GM23248 (cell line): Measurements from ENCODE around the gene UXT. TPM values are rescaled to one million over a fixed set of nuclear protein-coding genes. Genes with fewer than 3 reads are reported as not detected.

Experiments
- DNase-seq: peaks from one replicate; pipeline ENCODE4 v3.0.0-alpha.2; 2015
- H2AFZ ChIP-seq: fragments of 200-600 bp; sonication (generic); 2 replicates; pipeline ENCODE4 v1.6.1; 2016; ENCODE audit warnings: antibody characterized with exemption
- H3F3A ChIP-seq: fragments of 200-600 bp; sonication (generic); 2 replicates; pipeline ENCODE4 v1.6.1; 2016; ENCODE audit warnings: mild to moderate bottlenecking, antibody characterized with exemption, mixed run types; ENCODE audit not compliant: insufficient read depth
- H3K27ac ChIP-seq: fragments of 200-600 bp; sonication (generic); 2 replicates; pipeline ENCODE4 v1.5.1; 2016; ENCODE audit warnings: mild to moderate bottlenecking
- H3K27me3 ChIP-seq: fragments of 200-600 bp; sonication (generic); replicated peaks from 2 replicates; pipeline ENCODE4 v1.6.1; 2016; ENCODE audit warnings: mild to moderate bottlenecking; ENCODE audit not compliant: insufficient read depth
- H3K36me3 ChIP-seq: fragments of 200-600 bp; sonication (generic); 2 replicates; pipeline ENCODE4 v1.6.1; 2016; ENCODE audit warnings: low read depth, mild to moderate bottlenecking
- H3K4me1 ChIP-seq: fragments of 200-600 bp; sonication (generic); 2 replicates; pipeline ENCODE4 v1.6.1; 2016; ENCODE audit warnings: mild to moderate bottlenecking; ENCODE audit not compliant: insufficient read depth
- H3K4me2 ChIP-seq: fragments of 200-600 bp; sonication (generic); one replicate; pipeline ENCODE4 v1.6.1; 2016; ENCODE audit warnings: mild to moderate bottlenecking; ENCODE audit not compliant: unreplicated experiment
- H3K4me3 ChIP-seq: fragments of 200-600 bp; sonication (generic); 2 replicates; pipeline ENCODE4 v1.5.1; 2016; ENCODE audit warnings: mild to moderate bottlenecking
- H3K79me2 ChIP-seq: fragments of 200-600 bp; sonication (generic); 2 replicates; pipeline ENCODE4 v1.6.1; 2016; ENCODE audit warnings: mild to moderate bottlenecking; ENCODE audit not compliant: insufficient read depth
- H3K9ac ChIP-seq: fragments of 200-600 bp; sonication (generic); 2 replicates; pipeline ENCODE4 v1.6.1; 2016; ENCODE audit warnings: mild to moderate bottlenecking
- H3K9me2 ChIP-seq: fragments of 200-600 bp; sonication (generic); 2 replicates; pipeline ENCODE4 v1.6.1; 2016; ENCODE audit warnings: mixed run types, mild to moderate bottlenecking, moderate library complexity; ENCODE audit not compliant: insufficient read depth
- H3K9me3 ChIP-seq: fragments of 200-600 bp; sonication (generic); one replicate; pipeline ENCODE4 v1.6.1; 2017; ENCODE audit warnings: low read depth
- H4K20me1 ChIP-seq: fragments of 200-600 bp; sonication (generic); 2 replicates; pipeline ENCODE4 v1.6.0; 2016; ENCODE audit not compliant: insufficient read depth
- EZH2 ChIP-seq: fragments of 200-600 bp; sonication (generic); IDR thresholded peaks from 2 replicates; pipeline ENCODE4 v1.6.1; 2018; ENCODE audit warnings: antibody characterized with exemption, mild to moderate bottlenecking; ENCODE audit not compliant: insufficient read depth, poor library complexity, severe bottlenecking
- EZH2phosphoT487 ChIP-seq: fragments of 200-600 bp; sonication (generic); IDR thresholded peaks from 2 replicates; pipeline ENCODE4 v1.6.1; 2018; ENCODE audit warnings: antibody characterized with exemption, moderate library complexity, mild to moderate bottlenecking, low read depth; ENCODE audit not compliant: insufficient read depth
- WGBS, 2 experiments: methylation state at CpG; one replicate each; pipeline ENCODE4 v1.1.6; 2015 to 2017; ENCODE audit warnings: low lambda C conversion rate in 2 of 2, low coverage in 1 of 2; ENCODE audit errors: missing lambda C conversion rate in 2 of 2; 5-methylcytosine and 5-hydroxymethylcytosine counted together
- in situ Hi-C: fragments of 300-500 bp; cut with MboI; formaldehyde crosslinking; loops from 2 replicates; pipeline ENCODE4 v1.15.0; 2020
- polyA plus RNA-seq: library from polyadenylated mRNA; unstranded; fragments of >200 nt; fragmentation: Nextera tagmentation; extraction: Ambion mirVana; gene quantifications from 2 replicates; pipeline ENCODE4 v1.2.1, GENCODE V29; 2016
- total RNA-seq: library from RNA; depleted of rRNA; stranded (reverse); fragments of >200 nt; shearing (Covaris generic); gene quantifications from 2 replicates; pipeline ENCODE4 v1.2.3, GENCODE V29; 2014

The UXT gene
- total and polyA plus RNA-seq, 2 experiments from 2014 or later, result 130 to 158 TPM

DNA sequence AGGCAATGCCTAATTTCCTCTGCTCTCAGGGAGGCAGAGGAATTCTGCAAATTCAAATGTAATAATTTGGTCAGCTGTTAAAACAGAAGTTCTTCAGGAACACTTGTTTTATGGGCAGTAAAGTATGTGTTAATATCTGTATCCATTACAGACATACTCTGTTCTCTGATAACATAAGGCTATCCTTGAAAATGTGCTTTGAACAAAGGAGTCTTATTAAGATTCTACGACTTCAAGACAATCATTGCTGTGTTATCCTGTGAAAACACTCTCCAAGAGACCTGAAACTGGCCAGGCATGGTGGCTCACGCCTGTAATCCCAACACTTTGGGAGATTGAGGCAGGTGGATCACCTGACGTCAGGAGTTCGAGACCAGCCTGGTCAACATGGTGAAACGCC lies 27.3 kb downstream of the UXT start:
- H3K27me3 ChIP-seq, result no peaks in the 10 kb centered on the region
- H3K9ac ChIP-seq, result no peak overlapping the region
- in situ Hi-C loops, result no loop called here
- no peak overlapping the region for H3K4me2 ChIP-seq
- 75 to 76% methylated on average over 5 of the region's 5 CpGs for WGBS, 2 experiments
- no peaks in the 10 kb centered on the region; the same call in 1 of the 2 replicates for H3K36me3 ChIP-seq
- H3K9me2 ChIP-seq, result no peaks in the 10 kb centered on the region
- H4K20me1 ChIP-seq, result no peaks in the 10 kb centered on the region
- H3K4me3 ChIP-seq, result no peak overlapping the region
- no peak overlapping the region for H2AFZ ChIP-seq
- no peaks in the 10 kb centered on the region for H3K4me1 ChIP-seq
- H3K9me3 ChIP-seq, result no peaks in the 10 kb centered on the region
- H3K27ac ChIP-seq, result no peak overlapping the region
- TF ChIP-seq EZH2phosphoT487 (no peak), EZH2 (no peak)
- H3F3A ChIP-seq, result 0 out of 2 replicates have a peak, but pooled peaks cover 4% of the 10 kb centered on the region
- H3K79me2 ChIP-seq, result no peaks in the 10 kb centered on the region
- no peak for DNase-seq

DNA sequence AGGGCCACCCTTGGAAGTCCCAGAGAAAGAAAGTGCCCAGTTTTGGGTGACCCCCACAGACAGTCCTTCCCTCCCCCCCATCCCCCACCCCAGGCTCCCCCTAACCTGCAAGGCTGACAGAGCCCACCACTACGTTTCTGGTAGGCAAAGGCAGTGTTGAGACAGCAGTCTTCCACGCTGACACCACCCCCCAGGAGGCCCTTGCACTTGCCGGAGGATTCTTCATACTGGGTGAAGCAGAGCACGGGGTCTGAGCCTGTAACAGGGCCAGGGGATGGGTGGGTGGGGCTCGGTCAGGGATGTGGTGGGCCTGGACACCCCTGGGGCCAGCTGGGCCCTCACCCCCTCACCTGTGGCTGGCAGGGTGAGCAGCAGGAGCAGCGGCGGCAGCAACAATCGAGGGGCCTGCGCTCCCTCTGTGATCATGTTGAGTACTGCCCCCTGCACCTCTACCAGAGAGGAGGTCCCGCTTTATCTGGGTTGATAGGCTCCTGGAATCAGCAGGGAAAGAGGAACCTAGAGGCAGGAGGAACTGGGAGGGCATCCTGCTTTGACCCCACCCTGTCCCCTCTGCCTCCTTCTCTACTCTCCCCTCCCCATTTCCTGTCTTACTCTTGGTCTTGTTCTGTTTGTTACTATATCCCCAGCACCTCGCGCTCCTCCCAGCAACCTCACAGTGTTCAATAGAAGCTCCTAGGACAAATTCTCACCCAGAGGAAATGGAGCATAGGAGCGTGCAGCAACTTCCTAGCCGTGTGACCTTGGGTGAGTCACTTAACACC lies 29.4 kb downstream of the UXT start, which contains the start of gene CFP:
Gene CFP, minus strand, starts transcription at position 512 of the 782 bp plus-strand sequence. Its CDS starts 86 bp downstream, at position 426.
- WGBS, 2 experiments, result 35 to 71% methylated on average over 7 to 12 of the region's 14 CpGs
- no peak within 1 kb of the TSS for H3K4me3 ChIP-seq
- no peaks in the 10 kb centered on the region for H4K20me1 ChIP-seq
- in situ Hi-C loops, result no loop called here
- no peaks in the 10 kb centered on the region for H3K79me2 ChIP-seq
- no peak within 1 kb of the TSS for H3K4me2 ChIP-seq
- H3K27me3 ChIP-seq, result no peaks in the 10 kb centered on the region
- H3K27ac ChIP-seq, result no peak within 1 kb of the TSS
- no peaks in the 10 kb centered on the region for H3K4me1 ChIP-seq
- TF ChIP-seq EZH2phosphoT487, result no peak
- TF ChIP-seq EZH2, result no peak
- no peak for DNase-seq
- H3K9ac ChIP-seq, result no peak within 1 kb of the TSS
- H3K9me3 ChIP-seq, result no peaks in the 10 kb centered on the region
- H3K9me2 ChIP-seq, result no peaks in the 10 kb centered on the region
- H3F3A ChIP-seq, result 0 out of 2 replicates have a peak, but pooled peaks cover 4% of the 10 kb centered on the region
- no peak within 1 kb of the TSS for H2AFZ ChIP-seq
- H3K36me3 ChIP-seq, result no peaks in the 10 kb centered on the region

DNA sequence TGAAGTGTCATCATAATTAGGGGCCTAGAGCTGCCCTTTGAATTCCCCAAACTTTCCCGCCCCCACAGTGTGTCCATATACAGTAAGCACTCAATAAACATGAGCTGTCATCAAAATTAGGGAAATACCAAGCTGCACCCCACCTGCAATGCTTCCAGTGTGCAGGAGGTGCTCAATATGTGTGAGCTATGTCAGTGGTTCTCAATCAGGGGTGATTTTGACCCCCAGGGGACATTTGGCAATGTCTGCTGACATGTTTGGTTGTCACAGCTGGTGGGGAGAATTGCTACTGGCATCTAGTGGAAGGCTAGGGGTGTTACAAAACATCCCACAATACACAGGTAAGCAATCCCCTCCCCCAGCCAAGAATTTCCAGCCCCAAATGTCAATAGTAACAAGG lies 30.0 kb downstream of the UXT start:
- H3F3A ChIP-seq, result 0 out of 2 replicates have a peak, but pooled peaks cover 4% of the 10 kb centered on the region
- H3K4me2 ChIP-seq, result no peak overlapping the region
- in situ Hi-C loops, result no loop called here

DNA sequence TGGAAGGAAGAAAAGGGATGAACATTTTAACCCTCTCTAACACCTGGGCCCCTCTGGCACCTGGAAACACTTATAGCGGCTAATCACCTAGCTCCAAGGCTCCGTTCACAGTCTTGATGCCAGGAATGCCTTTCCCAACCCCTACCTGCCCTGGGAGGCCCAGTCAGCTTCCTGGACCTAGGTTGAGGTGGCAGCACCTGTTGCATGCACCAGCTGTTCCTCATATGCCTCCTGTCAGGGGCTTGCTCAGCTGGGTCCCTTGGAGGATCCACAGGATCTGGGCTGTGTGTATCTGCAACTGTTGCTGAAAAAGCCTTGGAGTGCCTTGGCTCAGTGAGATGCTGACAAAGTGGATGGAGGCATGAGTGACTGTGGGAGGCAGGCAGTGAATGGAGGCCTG lies 33.6 kb downstream of the UXT start:
- H4K20me1 ChIP-seq, result no peaks in the 10 kb centered on the region
- DNase-seq, result no peak
- H3K36me3 ChIP-seq, result no peaks in the 10 kb centered on the region
- no peak overlapping the region for H3K9ac ChIP-seq
- TF ChIP-seq EZH2, result no peak
- no peak for TF ChIP-seq EZH2phosphoT487
- no peaks in the 10 kb centered on the region for H3K9me3 ChIP-seq
- H3K4me1 ChIP-seq, result no peaks in the 10 kb centered on the region
- H2AFZ ChIP-seq, result no peak overlapping the region
- no peaks in the 10 kb centered on the region for H3F3A ChIP-seq
- in situ Hi-C loops, result no loop called here
- no peak overlapping the region for H3K27ac ChIP-seq
- H3K79me2 ChIP-seq, result no peaks in the 10 kb centered on the region
- no peak overlapping the region for H3K4me3 ChIP-seq
- H3K4me2 ChIP-seq, result no peak overlapping the region
- 89 to 100% methylated on average over 1 to 2 of the region's 2 CpGs for WGBS, 2 experiments
- no peaks in the 10 kb centered on the region for H3K27me3 ChIP-seq
- H3K9me2 ChIP-seq, result no peaks in the 10 kb centered on the region

More for the DNA sequence above, 30.0 kb downstream of the UXT start:
- Histone ChIP-seq H2AFZ (no peak overlapping the region), H3K9ac (no peak overlapping the region), H3K9me2 (no peaks in the 10 kb centered on the region), H3K4me1 (no peaks in the 10 kb centered on the region), H3K27me3 (no peaks in the 10 kb centered on the region), H3K27ac (no peak overlapping the region), H3K79me2 (no peaks in the 10 kb centered on the region), H3K4me3 (no peak overlapping the region), H4K20me1 (no peaks in the 10 kb centered on the region), H3K9me3 (no peaks in the 10 kb centered on the region), H3K36me3 (no peaks in the 10 kb centered on the region)
- WGBS, 2 experiments, result 100% methylated on average over 1 of the region's 1 CpG
- no peak for TF ChIP-seq EZH2
- TF ChIP-seq EZH2phosphoT487, result no peak
- DNase-seq, result no peak
